NCI-H1417 (cell line): Measurements from ENCODE around the gene CYTH3.
"Not testable (repeated sequence)": the region's sequence is repeated elsewhere in the genome, so short reads cannot be mapped to it uniquely, and the experiment has no call there.

Experiments used
- DNase-seq, 3 experiments: peaks; one replicate each; lab custom pipeline; 2025; lab: John Stamatoyannopoulos, UW

Gene CYTH3

GRCh38 chr7:6232534-6232933 lies 39.9 kb downstream of the CYTH3 start:
- DNase-seq = no peak

GRCh38 chr7:6232116-6232515 lies 40.3 kb downstream of the CYTH3 start:
- DNase-seq = no peak

GRCh38 chr7:6231184-6231583 lies 41.2 kb downstream of the CYTH3 start:
- no peak for DNase-seq

GRCh38 chr7:6229284-6229683 lies 43.1 kb downstream of the CYTH3 start:
- not testable (repeated sequence) for DNase-seq

GRCh38 chr7:6228361-6229229 lies 43.8 kb downstream of the CYTH3 start:
- no peak for DNase-seq

- DNase-seq = no peak
Observed at GRCh38 chr7:6227294-6227846, 45.1 kb downstream of the CYTH3 start.

GRCh38 chr7:6226194-6226799 lies 46.1 kb downstream of the CYTH3 start:
- DNase-seq = peak in 1 of 3 experiments; percentile 10

- DNase-seq = not testable (repeated sequence)
Observed at GRCh38 chr7:6223411-6223810, 49.0 kb downstream of the CYTH3 start.

- not testable (repeated sequence) for DNase-seq
Observed at GRCh38 chr7:6223010-6223409, 49.4 kb downstream of the CYTH3 start.

GRCh38 chr7:6221340-6222319 lies 50.8 kb downstream of the CYTH3 start:
- no peak for DNase-seq

GRCh38 chr7:6218329-6218728 lies 54.1 kb downstream of the CYTH3 start:
- no peak for DNase-seq

- no peak for DNase-seq
Observed at GRCh38 chr7:6212008-6212407, 60.4 kb downstream of the CYTH3 start.

GRCh38 chr7:6210621-6211372 lies 61.6 kb downstream of the CYTH3 start:
- no peak for DNase-seq

- DNase-seq = no peak
Observed at GRCh38 chr7:6209340-6209739, 63.1 kb downstream of the CYTH3 start.

- no peak for DNase-seq
Observed at GRCh38 chr7:6208573-6209328, 63.7 kb downstream of the CYTH3 start.

- DNase-seq = no peak
Observed at GRCh38 chr7:6205971-6206660, 66.3 kb downstream of the CYTH3 start.

GRCh38 chr7:6203381-6203780 lies 69.0 kb downstream of the CYTH3 start:
- DNase-seq = no peak

GRCh38 chr7:6202117-6202516 lies 70.3 kb downstream of the CYTH3 start:
- no peak for DNase-seq

GRCh38 chr7:6200971-6201370 lies 71.5 kb downstream of the CYTH3 start:
- DNase-seq = no peak
